Fibroblast of lung (primary cell): ENCODE results near the gene POU2F1.

ENCODE experiments used
- CTCF ChIP-seq, 2 donors: IDR thresholded peaks in 1 of 2; conservative IDR thresholded peaks in 1 of 2; 1 replicate in 1 of 2; 2 replicates in 1 of 2; pipeline ENCODE4 v1.5.1; 2011 to 2012; ENCODE audit warnings: low read length in 2 of 2, control low read depth in 1 of 2, inconsistent platforms in 1 of 2, low read depth in 1 of 2, mild to moderate bottlenecking in 1 of 2
- EZH2 ChIP-seq: IDR thresholded peaks from 2 replicates; pipeline ENCODE4 v1.5.1; 2012; ENCODE audit warnings: low read length, control low read depth, mild to moderate bottlenecking; ENCODE audit errors: missing control alignments

DNA sequence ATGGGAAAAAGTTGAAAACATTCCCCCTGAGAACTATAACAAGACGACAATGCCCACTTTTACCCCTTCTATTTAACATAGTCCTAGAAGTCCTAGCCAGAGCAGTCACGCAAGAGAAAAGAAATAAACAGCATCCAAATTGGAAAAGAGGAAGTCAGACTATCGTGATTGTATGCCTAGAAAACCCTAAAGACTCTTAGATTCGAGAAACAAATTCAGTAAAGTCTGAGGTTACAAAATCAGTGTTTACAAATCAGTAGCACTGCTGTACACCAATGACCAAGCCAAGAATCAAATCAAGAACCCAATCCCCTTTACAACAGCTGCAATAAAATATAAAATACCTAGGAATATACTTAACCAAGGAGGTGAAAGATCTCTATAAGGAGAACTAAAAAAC, 72.4 kb downstream of the POU2F1 start:
- TF ChIP-seq CTCF (conservative IDR thresholded peaks at IDR 0.05 in 1 of 2, IDR thresholded peaks at IDR 0.05 in 1 of 2; ENCODE audit: low read depth in 1 of 2, low read length in 2 of 2), result no peak
- no peak for TF ChIP-seq EZH2
